HCT116 (cell line): ENCODE results near the gene NEB. TPM values are rescaled to one million over a fixed set of nuclear protein-coding genes. Genes with fewer than 3 reads are reported as not detected.

Experiments
- ATAC-seq: fragments of 200-7000 bp; cut with Tn5 transposase; 2 replicates; pipeline ENCODE4 v1.9.1; 2020; ENCODE audit warnings: mild to moderate bottlenecking, moderate library complexity
- BruUV-seq: library from RNA; stranded (reverse); fragments of 400-500 nt; replicated peaks from 2 replicates; lab custom pipeline; 2021; lab: Mats Ljungman, UMichigan
- CTCF ChIA-PET: fragments of 300-600 bp; sonication (Branson Sonifier 250); formaldehyde crosslinking; loops from one replicate; lab custom pipeline; 2021; ENCODE audit warnings: antibody characterized with exemption; lab: Charles Lee
- POLR2A ChIA-PET: fragments of 300-600, 350-600 bp; sonication (Branson Sonifier 250); formaldehyde crosslinking; loops from one replicate; lab custom pipeline; 2021; ENCODE audit warnings: antibody characterized with exemption; lab: Charles Lee
- RAD21 ChIA-PET, 2 experiments: fragments of 300-600 bp; sonication (Branson Sonifier 250); formaldehyde crosslinking; loops; one replicate each; lab custom pipeline; 2023; ENCODE audit warnings: low total read pairs in 2 of 2; ENCODE audit not compliant: uncharacterized antibody in 2 of 2, unreplicated experiment in 2 of 2, low non-redundant PET in 1 of 2; lab: Charles Lee
- DNase-seq: peaks from one replicate; pipeline ENCODE4 v3.0.0-alpha.2; 2010; ENCODE audit warnings: low read depth, low spot score
- H2AFZ ChIP-seq: fragments of 200-600 bp; shearing (Covaris generic), sonication (generic); 2 replicates; pipeline ENCODE4 v1.6.1; 2017; ENCODE audit warnings: low read depth, mixed run types, mixed read lengths, antibody characterized with exemption, low read length; ENCODE audit not compliant: poor library complexity, severe bottlenecking
- H3K27ac ChIP-seq: 2 replicates; pipeline ENCODE4 v1.5.1; 2012; ENCODE audit warnings: low read depth, low read length
- H3K27me3 ChIP-seq: fragments of 200-600 bp; sonication (generic); 2 replicates; pipeline ENCODE4 v1.6.1; 2016; ENCODE audit warnings: mixed run types, low read length, mixed read lengths; ENCODE audit not compliant: insufficient read depth
- H3K36me3 ChIP-seq, 2 experiments: fragments of 200-500 bp in 1 of 2; fragments of 200-600 bp in 1 of 2; sonication (Bioruptor generic) in 1 of 2; sonication (generic) in 1 of 2; 2 replicates each; pipeline versions ENCODE4 v1.5.1 to v1.6.1; 2014 to 2016; ENCODE audit warnings: low read length in 2 of 2, inconsistent platforms in 1 of 2, mixed read lengths in 1 of 2, mixed run types in 1 of 2; ENCODE audit not compliant: insufficient read depth in 2 of 2, control insufficient read depth in 1 of 2
- H3K4me1 ChIP-seq, 2 experiments: fragments of 200-600 bp in 1 of 2; sonication (generic) in 1 of 2; 2 replicates each; pipeline versions ENCODE4 v1.5.1 to v1.6.1; 2012 to 2017; ENCODE audit warnings: low read length in 2 of 2, inconsistent platforms in 1 of 2, mild to moderate bottlenecking in 1 of 2, mixed read lengths in 1 of 2, mixed run types in 1 of 2, moderate library complexity in 1 of 2; ENCODE audit not compliant: insufficient read depth in 2 of 2, control insufficient read depth in 1 of 2
- H3K4me2 ChIP-seq: fragments of 200-600 bp; sonication (generic); 2 replicates; pipeline ENCODE4 v1.6.1; 2017; ENCODE audit warnings: mixed run types, low read length, mixed read lengths
- H3K4me3 ChIP-seq, 2 experiments: fragments of 200-600 bp in 1 of 2; sonication (generic) in 1 of 2; replicated peaks in 1 of 2; 2 replicates each; pipeline ENCODE4 v1.5.1; 2011 to 2016; ENCODE audit warnings: low read length in 2 of 2, control low read depth in 1 of 2, low read depth in 1 of 2, mild to moderate bottlenecking in 1 of 2, mixed read lengths in 1 of 2, mixed run types in 1 of 2
- H3K79me2 ChIP-seq: fragments of 200-600 bp; sonication (generic); 2 replicates; pipeline ENCODE4 v1.6.1; 2017; ENCODE audit warnings: mild to moderate bottlenecking, mixed run types, low read length, moderate library complexity, mixed read lengths; ENCODE audit not compliant: insufficient read depth
- H3K9ac ChIP-seq: fragments of 200-600 bp; sonication (generic); 2 replicates; pipeline ENCODE4 v1.6.1; 2016; ENCODE audit warnings: low read length, mixed read lengths
- H3K9me2 ChIP-seq: fragments of 200-600 bp; sonication (generic), shearing (Covaris generic); 2 replicates; pipeline ENCODE4 v1.6.1; 2017; ENCODE audit warnings: mixed run types, mild to moderate bottlenecking, moderate library complexity; ENCODE audit not compliant: insufficient read depth
- H3K9me3 ChIP-seq, 2 experiments: fragments of 200-500 bp in 1 of 2; fragments of 200-600 bp in 1 of 2; sonication (Bioruptor generic) in 1 of 2; sonication (generic) in 1 of 2; 2 replicates each; pipeline ENCODE4 v1.6.1; 2014 to 2017; ENCODE audit warnings: low read length in 2 of 2, mixed read lengths in 2 of 2, inconsistent platforms in 1 of 2, low read depth in 1 of 2, mild to moderate bottlenecking in 1 of 2, mixed run types in 1 of 2, moderate library complexity in 1 of 2; ENCODE audit not compliant: control insufficient read depth in 1 of 2, insufficient read depth in 1 of 2
- H4K20me1 ChIP-seq: fragments of 200-600 bp; sonication (generic), shearing (Covaris generic); 2 replicates; pipeline ENCODE4 v1.6.1; 2017; ENCODE audit warnings: mixed run types, mild to moderate bottlenecking, moderate library complexity; ENCODE audit not compliant: insufficient read depth
- ELF1 ChIP-seq: IDR thresholded peaks from 2 replicates; pipeline ENCODE4 v1.6.1; 2012; ENCODE audit warnings: low read depth, borderline replicate concordance
- EZH2phosphoT487 ChIP-seq: fragments of 200-600 bp; IDR thresholded peaks from 2 replicates; pipeline ENCODE4 v1.6.1; 2018; ENCODE audit warnings: antibody characterized with exemption, borderline replicate concordance
- RAD21 ChIP-seq: IDR thresholded peaks from 2 replicates; pipeline ENCODE4 v1.6.1; 2012; ENCODE audit warnings: low read depth, mild to moderate bottlenecking
- SIN3A ChIP-seq: IDR thresholded peaks from 2 replicates; pipeline ENCODE4 v1.6.1; 2012; ENCODE audit warnings: low read depth
- SP1 ChIP-seq: IDR thresholded peaks from 2 replicates; pipeline ENCODE4 v1.6.1; 2012; ENCODE audit warnings: low read depth
- SRF ChIP-seq: IDR thresholded peaks from 2 replicates; pipeline ENCODE4 v1.6.1; 2012; ENCODE audit warnings: low read depth
- ZFX ChIP-seq: fragments of 450-650 bp; IDR thresholded peaks from 2 replicates; pipeline ENCODE4 v1.6.1; 2017
- intact Hi-C: fragments of 100-400 bp; cut with micrococcal nuclease; formaldehyde crosslinking; loops from 2 replicates; pipeline ENCODE4 v1.10.0; 2022
- total RNA-seq: library from RNA; stranded (reverse); gene quantifications from one replicate; pipeline ENCODE4 v1.2.1, GENCODE V29; 2021; ENCODE audit not compliant: unreplicated experiment
- TF ChIP-seq, protein P1 (sequence below): IDR thresholded peaks from 2 replicates; pipeline ENCODE4 v1.6.1; 2012

The NEB gene
- total RNA-seq, 1 experiment from 2014 or later: 0.34 TPM

DNA sequence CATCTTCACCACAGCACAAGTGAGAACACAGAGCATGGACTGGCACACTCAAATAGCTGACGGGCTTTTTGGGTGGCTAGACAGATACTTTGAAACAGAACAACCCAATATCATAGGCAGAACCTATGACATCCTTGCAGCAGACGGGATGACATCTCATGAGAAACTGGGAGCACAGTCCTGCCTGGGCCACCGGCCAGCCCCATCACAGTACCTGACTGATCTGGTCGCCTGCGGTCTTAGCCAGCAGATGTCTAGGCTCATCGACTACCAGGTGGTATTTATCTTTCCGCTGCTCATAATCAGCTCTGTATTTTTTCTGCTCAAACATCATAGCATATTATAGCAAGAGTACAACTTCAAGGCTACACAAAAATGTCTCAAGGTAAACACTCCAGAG is 200.3 kb downstream of the NEB start (continued):
- TF ChIP-seq, protein P1, sequence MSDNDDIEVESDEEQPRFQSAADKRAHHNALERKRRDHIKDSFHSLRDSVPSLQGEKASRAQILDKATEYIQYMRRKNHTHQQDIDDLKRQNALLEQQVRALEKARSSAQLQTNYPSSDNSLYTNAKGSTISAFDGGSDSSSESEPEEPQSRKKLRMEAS: no peak

DNA sequence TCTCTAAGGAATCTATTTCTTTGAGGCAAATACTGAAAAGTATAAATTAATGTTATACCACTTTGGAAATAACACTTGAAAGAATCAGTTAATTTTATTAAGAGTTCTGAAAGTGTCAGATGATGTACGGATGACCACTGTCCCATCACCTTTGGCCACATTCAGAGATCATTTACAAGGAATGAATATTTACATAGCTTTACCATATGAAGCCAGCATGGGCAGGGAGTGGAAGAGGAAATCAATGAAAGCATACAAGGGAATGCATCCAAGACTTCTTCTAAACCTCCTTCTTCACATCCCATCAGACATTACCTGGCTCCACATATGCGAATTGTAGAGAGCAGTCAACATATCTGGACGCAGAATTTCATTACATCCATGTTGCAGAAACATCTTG is 201.1 kb downstream of the NEB start:
- H2AFZ ChIP-seq: no peak overlapping the region
- no peaks in the 10 kb centered on the region for H4K20me1 ChIP-seq
- ChIA-PET RAD21 (no interaction called here), CTCF (no interaction called here)
- no peak overlapping the region for H3K4me3 ChIP-seq
- H3K79me2 ChIP-seq: no peaks in the 10 kb centered on the region
- TF ChIP-seq SIN3A (no peak), ELF1 (no peak)
- TF ChIP-seq, all 23 proteins: peak for 0
- POLR2A ChIA-PET: no interaction called here
- H3K4me1 ChIP-seq: no peaks in the 10 kb centered on the region
- ATAC-seq: no peak
- no peak overlapping the region for H3K9ac ChIP-seq
- intact Hi-C loops: no loop called here
- H3K36me3 ChIP-seq: no peaks in the 10 kb centered on the region
- no peaks in the 10 kb centered on the region for H3K9me2 ChIP-seq
- H3K27me3 ChIP-seq: no peaks in the 10 kb centered on the region
- no peaks in the 10 kb centered on the region for H3K9me3 ChIP-seq
- no peak overlapping the region for H3K27ac ChIP-seq
- DNase-seq: no peak
- BruUV-seq: no TSS peak
- H3K4me2 ChIP-seq: no peak overlapping the region

- H3K4me1 ChIP-seq: no peaks in the 10 kb centered on the region
- H4K20me1 ChIP-seq: no peaks in the 10 kb centered on the region
- intact Hi-C loops: no loop called here
- no peaks in the 10 kb centered on the region for H3K9me3 ChIP-seq
- TF ChIP-seq RAD21: peak; percentile 24; the same call in 1 of the 2 replicates
- TF ChIP-seq, protein P1: no peak
- TF ChIP-seq ZFX: no peak
- no peak for TF ChIP-seq EZH2phosphoT487
- no peak for TF ChIP-seq SRF
- TF ChIP-seq SP1: no peak
- RAD21 ChIA-PET: no interaction called here
- H3K9ac ChIP-seq: no peak overlapping the region
- H3K4me3 ChIP-seq: no peak overlapping the region
- no peaks in the 10 kb centered on the region for H3K27me3 ChIP-seq
- ATAC-seq (no peak), DNase-seq (no peak)
- H3K27ac ChIP-seq: no peak overlapping the region
- no TSS peak for BruUV-seq
- H2AFZ ChIP-seq: no peak overlapping the region
- H3K79me2 ChIP-seq: no peaks in the 10 kb centered on the region
- H3K36me3 ChIP-seq: no peaks in the 10 kb centered on the region
- no peak overlapping the region for H3K4me2 ChIP-seq
- CTCF ChIA-PET: no interaction called here
- H3K9me2 ChIP-seq: no peaks in the 10 kb centered on the region
- POLR2A ChIA-PET: no interaction called here
Measured at GRCh38 chr2:151526572-151527090, 207.6 kb downstream of the NEB start.
